AG09319 (cell line): Measurements from ENCODE around the gene ADGRF1.
"Not testable (repeated sequence)": the region's sequence is repeated elsewhere in the genome, so short reads cannot be mapped to it uniquely, and the experiment has no call there.

Experiments used
- DNase-seq: peaks from one replicate; pipeline ENCODE4 v3.0.0-alpha.2; 2010; ENCODE audit warnings: low read depth; ENCODE audit errors: extremely low read depth
- CTCF ChIP-seq: IDR thresholded peaks from 2 replicates; pipeline ENCODE4 v1.5.1; 2011; ENCODE audit warnings: low read depth, mild to moderate bottlenecking, inconsistent platforms, low read length, moderate library complexity

ADGRF1 gene

GRCh38 chr6:46993846-46994245 is 48.3 kb downstream of the ADGRF1 start:
- no peak for DNase-seq
- no peak for TF ChIP-seq CTCF

- not testable (repeated sequence) for DNase-seq
These were observed 49.7 kb downstream of the ADGRF1 start for GRCh38 chr6:46992391-46992790.

GRCh38 chr6:46990818-46991510 is 51.2 kb downstream of the ADGRF1 start:
- DNase-seq: peak; percentile 19
- peak; percentile 55 for TF ChIP-seq CTCF

- no peak for DNase-seq
- TF ChIP-seq CTCF: no peak
These were observed 52.0 kb downstream of the ADGRF1 start for GRCh38 chr6:46990031-46990644.

GRCh38 chr6:46989398-46989797 is 52.7 kb downstream of the ADGRF1 start:
- DNase-seq: no peak
- TF ChIP-seq CTCF: no peak

- DNase-seq: no peak
- no peak for TF ChIP-seq CTCF
These were observed 56.2 kb downstream of the ADGRF1 start for GRCh38 chr6:46985943-46986342.

GRCh38 chr6:46983007-46983411 is 59.1 kb downstream of the ADGRF1 start:
- TF ChIP-seq CTCF: no peak
- no peak for DNase-seq

- no peak for DNase-seq
- no peak for TF ChIP-seq CTCF
These were observed 62.9 kb downstream of the ADGRF1 start for GRCh38 chr6:46979206-46979605.
